ENCODE measurements around the gene PSMD14. TPM values are rescaled to one million over a fixed set of nuclear protein-coding genes. Genes with fewer than 3 reads are reported as not detected.

The PSMD14 gene
- total and polyA plus RNA-seq, 2 of the 8 experiments (the other 6 are each of a cell fraction or from before 2014, with no cell fraction given), result 53.9 to 88.7 TPM

DNA sequence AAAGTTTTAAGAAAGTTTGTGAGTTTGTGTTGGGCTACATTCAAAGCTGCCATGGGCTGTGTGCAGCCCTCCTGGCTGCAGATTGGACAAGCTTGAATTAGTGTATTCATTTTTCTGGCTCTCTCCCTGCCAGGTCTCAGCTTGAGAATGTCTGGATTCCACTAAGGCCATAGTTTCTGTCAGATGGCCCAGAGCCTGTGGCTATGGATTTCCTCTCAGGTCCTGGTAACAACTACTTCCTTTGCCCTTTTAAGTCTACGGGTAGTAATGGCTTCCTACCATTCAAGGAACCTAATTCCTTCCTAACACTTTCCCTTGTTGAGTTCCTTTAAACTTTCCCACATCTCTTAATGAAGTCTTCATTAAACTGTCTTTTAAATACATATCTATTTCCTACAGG lies 24.3 kb upstream of the PSMD14 start:
- H2BK5ac ChIP-seq (ENCODE audit: low read depth, low read length), result no peak overlapping the region
- H3K27me3 ChIP-seq (replicated peaks in 1 of 4; ENCODE audit: control insufficient read depth in 3 of 4, extremely low read depth in 1 of 4, insufficient read depth in 3 of 4, low read length in 3 of 4), result no peaks in the 10 kb centered on the region
- DNase-seq (ENCODE audit: low read depth in 1 of 2, low spot score in 2 of 2), result no peak
- no peak overlapping the region for H2BK15ac ChIP-seq (ENCODE audit: low read length)
- no peak overlapping the region for H2BK12ac ChIP-seq (ENCODE audit: low read depth, low read length)
- H2BK20ac ChIP-seq (ENCODE audit: low read length), result no peak overlapping the region
- H2AK5ac ChIP-seq (ENCODE audit: low read depth, low read length), result no peak overlapping the region
- no peak overlapping the region for H3K27ac ChIP-seq (ENCODE audit: low read depth, low read length)
- H3K4me1 ChIP-seq (replicated peaks in 1 of 4; ENCODE audit: control insufficient read depth in 3 of 4, insufficient read depth in 4 of 4, low read length in 3 of 4), result no peaks in the 10 kb centered on the region
- no peak overlapping the region for H4K5ac ChIP-seq (ENCODE audit: insufficient read length, low read depth, low read length)
- ChIA-PET CTCF (ENCODE audit: partially characterized antibody) (interaction anchor here (0.8 to 2.2 kb wide), 4 partner anchors 10 to 60 kb away, joined by 3 to 8 read pairs (median 3); no protein-coding TSS in a partner anchor), POLR2A (ENCODE audit: partially characterized antibody) (no interaction called here)
- H3K14ac ChIP-seq (ENCODE audit: insufficient read length), result no peak overlapping the region
- H3K9ac ChIP-seq (replicated peaks in 1 of 4; ENCODE audit: extremely low read depth in 1 of 4, low read depth in 3 of 4, low read length in 3 of 4), result no peak overlapping the region
- no peak overlapping the region for H3K18ac ChIP-seq (ENCODE audit: extremely low read depth, low read length)
- H3K4me2 ChIP-seq (ENCODE audit: insufficient read depth in 1 of 2, low read depth in 2 of 2, low read length in 2 of 2), result no peak overlapping the region
- H3K36me3 ChIP-seq (ENCODE audit: control insufficient read depth in 2 of 4, insufficient read depth in 4 of 4, low read length in 3 of 4), result no peaks in the 10 kb centered on the region
- TF ChIP-seq YY1 (IDR thresholded peaks at IDR 0.05; ENCODE audit: low read depth, low read length) (no peak), TCF12 (IDR thresholded peaks at IDR 0.05; ENCODE audit: low read depth, low read length) (no peak), CEBPB (IDR thresholded peaks at IDR 0.05; ENCODE audit: low read depth, low read length) (no peak), RBBP5 (IDR thresholded peaks at IDR 0.05; ENCODE audit: borderline replicate concordance, low read depth, low read length) (no peak), GABPA (IDR thresholded peaks at IDR 0.05; ENCODE audit: borderline replicate concordance, insufficient read depth, low read length) (no peak), SIN3A (conservative IDR thresholded peaks at IDR 0.05 in 1 of 2, IDR thresholded peaks at IDR 0.05 in 1 of 2; ENCODE audit: low read depth in 1 of 2, low read length in 2 of 2) (no peak), PHF8 (conservative IDR thresholded peaks at IDR 0.05; ENCODE audit: low read depth, low read length) (no peak), SP4 (IDR thresholded peaks at IDR 0.05; ENCODE audit: low read length) (no peak)
- H4K20me1 ChIP-seq (replicated peaks in 1 of 2; ENCODE audit: control insufficient read depth in 1 of 2, insufficient read depth in 2 of 2, low read length in 2 of 2), result no peaks in the 10 kb centered on the region
- H3K56ac ChIP-seq (replicated peaks; ENCODE audit: insufficient read length, low read depth, low read length), result no peak overlapping the region
- no peak for FAIRE-seq
- no peak overlapping the region for H3K23ac ChIP-seq (ENCODE audit: insufficient read length)
- no peak overlapping the region for H3K4ac ChIP-seq (replicated peaks; ENCODE audit: insufficient read length, low read depth, low read length)
- H3K4me3 ChIP-seq (ENCODE audit: extremely low read depth in 1 of 4, insufficient read depth in 2 of 4, low read depth in 3 of 4, low read length in 4 of 4), result no peak overlapping the region
- H3K79me1 ChIP-seq (ENCODE audit: low read depth, low read length), result no peaks in the 10 kb centered on the region
- no peak overlapping the region for H2BK120ac ChIP-seq (replicated peaks; ENCODE audit: low read depth, low read length)
- H4K91ac ChIP-seq (replicated peaks; ENCODE audit: insufficient read length, low read length), result no peak overlapping the region
- peaks cover 10 to 21% of the 10 kb centered on the region in 2 experiments for H3K9me3 ChIP-seq (ENCODE audit: insufficient read depth in 2 of 2, low read depth in 1 of 2, low read length in 1 of 2)
- H3K23me2 ChIP-seq (ENCODE audit: low read depth, low read length), result no peaks in the 10 kb centered on the region
- 100% methylated on average over 1 of the region's 1 CpG; no CpG with 5 or more reads in 1 of the 2 experiments for WGBS, 2 experiments (ENCODE audit: extremely low coverage in 1 of 2, insufficient coverage in 1 of 2, insufficient read length in 1 of 2, insufficient replicate concordance in 2 of 2, low coverage in 1 of 2, low lambda C conversion rate in 2 of 2, missing lambda C conversion rate in 1 of 2)
- no peak overlapping the region for H4K8ac ChIP-seq (ENCODE audit: extremely low read depth, insufficient read depth, low read length)
- H3K79me2 ChIP-seq (ENCODE audit: control insufficient read depth in 1 of 2, insufficient read depth in 2 of 2, low read length in 2 of 2), result no peaks in the 10 kb centered on the region
- H2AFZ ChIP-seq (ENCODE audit: low read length), result no peak overlapping the region

Measured in H1 (cell line).